ENCODE data around the gene PXDN.

PXDN gene

GRCh38 chr2:1621501-1621900, 122.8 kb downstream of the PXDN start:
- no peak overlapping the region for H3K4me3 ChIP-seq (ENCODE audit: insufficient read length, low read depth)
- H3K27me3 ChIP-seq (ENCODE audit: insufficient read depth, insufficient read length), result no peaks in the 10 kb centered on the region
- H3K4me1 ChIP-seq (ENCODE audit: insufficient read depth, insufficient read length), result peaks cover 2% of the 10 kb centered on the region
- DNase-seq (ENCODE audit: low read depth, low spot score), result no peak
- H3K9ac ChIP-seq (ENCODE audit: insufficient read length, low read depth), result no peak overlapping the region
- no peak for TF ChIP-seq ZNF274 (IDR thresholded peaks at IDR 0.05; ENCODE audit: low read depth, low read length)
- TF ChIP-seq SUZ12 (IDR thresholded peaks at IDR 0.05; ENCODE audit: extremely low read depth, insufficient read depth, insufficient read length), result no peak
- no peak for TF ChIP-seq YY1 (IDR thresholded peaks at IDR 0.05; ENCODE audit: insufficient read depth, insufficient read length)
- no peaks in the 10 kb centered on the region; the same call in 1 of the 2 replicates for H3K9me3 ChIP-seq (ENCODE audit: insufficient read depth, low read length)
- H3K36me3 ChIP-seq (ENCODE audit: insufficient read depth, insufficient read length, low read length), result no peaks in the 10 kb centered on the region

- no peaks in the 10 kb centered on the region for H3K4me1 ChIP-seq (ENCODE audit: insufficient read depth, insufficient read length)
- DNase-seq (ENCODE audit: low read depth, low spot score), result no peak
- H3K9ac ChIP-seq (ENCODE audit: insufficient read length, low read depth), result no peak overlapping the region
- no peaks in the 10 kb centered on the region; the same call in 1 of the 2 replicates for H3K9me3 ChIP-seq (ENCODE audit: insufficient read depth, low read length)
- no peak overlapping the region for H3K4me3 ChIP-seq (ENCODE audit: insufficient read length, low read depth)
- TF ChIP-seq ZNF274 (IDR thresholded peaks at IDR 0.05; ENCODE audit: low read depth, low read length) (no peak), YY1 (IDR thresholded peaks at IDR 0.05; ENCODE audit: insufficient read depth, insufficient read length) (no peak), SUZ12 (IDR thresholded peaks at IDR 0.05; ENCODE audit: extremely low read depth, insufficient read depth, insufficient read length) (no peak)
- no peaks in the 10 kb centered on the region for H3K27me3 ChIP-seq (ENCODE audit: insufficient read depth, insufficient read length)
- H3K36me3 ChIP-seq (ENCODE audit: insufficient read depth, insufficient read length, low read length), result no peaks in the 10 kb centered on the region
These were observed 123.3 kb downstream of the PXDN start for GRCh38 chr2:1621041-1621440.

- no peak for DNase-seq (ENCODE audit: low read depth, low spot score)
- Histone ChIP-seq H3K27me3 (ENCODE audit: insufficient read depth, insufficient read length) (no peaks in the 10 kb centered on the region), H3K9me3 (ENCODE audit: insufficient read depth, low read length) (no peaks in the 10 kb centered on the region; the same call in 1 of the 2 replicates), H3K9ac (ENCODE audit: insufficient read length, low read depth) (no peak overlapping the region), H3K36me3 (ENCODE audit: insufficient read depth, insufficient read length, low read length) (no peaks in the 10 kb centered on the region), H3K4me3 (ENCODE audit: insufficient read length, low read depth) (no peak overlapping the region), H3K4me1 (ENCODE audit: insufficient read depth, insufficient read length) (no peaks in the 10 kb centered on the region)
- no peak for TF ChIP-seq YY1 (IDR thresholded peaks at IDR 0.05; ENCODE audit: insufficient read depth, insufficient read length)
- no peak for TF ChIP-seq ZNF274 (IDR thresholded peaks at IDR 0.05; ENCODE audit: low read depth, low read length)
- no peak for TF ChIP-seq SUZ12 (IDR thresholded peaks at IDR 0.05; ENCODE audit: extremely low read depth, insufficient read depth, insufficient read length)
These were observed 124.2 kb downstream of the PXDN start for GRCh38 chr2:1620081-1620480.

- H3K4me1 ChIP-seq (ENCODE audit: insufficient read depth, insufficient read length), result no peaks in the 10 kb centered on the region
- TF ChIP-seq SUZ12 (IDR thresholded peaks at IDR 0.05; ENCODE audit: extremely low read depth, insufficient read depth, insufficient read length) (no peak), YY1 (IDR thresholded peaks at IDR 0.05; ENCODE audit: insufficient read depth, insufficient read length) (no peak), ZNF274 (IDR thresholded peaks at IDR 0.05; ENCODE audit: low read depth, low read length) (no peak)
These were observed 124.8 kb downstream of the PXDN start for GRCh38 chr2:1619556-1619955.

GRCh38 chr2:1618974-1619373, 125.3 kb downstream of the PXDN start:
- no peak overlapping the region for H3K9ac ChIP-seq (ENCODE audit: insufficient read length, low read depth)
- TF ChIP-seq YY1 (IDR thresholded peaks at IDR 0.05; ENCODE audit: insufficient read depth, insufficient read length) (no peak), SUZ12 (IDR thresholded peaks at IDR 0.05; ENCODE audit: extremely low read depth, insufficient read depth, insufficient read length) (no peak), ZNF274 (IDR thresholded peaks at IDR 0.05; ENCODE audit: low read depth, low read length) (no peak)
- H3K36me3 ChIP-seq (ENCODE audit: insufficient read depth, insufficient read length, low read length), result no peaks in the 10 kb centered on the region
- H3K4me3 ChIP-seq (ENCODE audit: insufficient read length, low read depth), result no peak overlapping the region
- no peaks in the 10 kb centered on the region; the same call in 1 of the 2 replicates for H3K9me3 ChIP-seq (ENCODE audit: insufficient read depth, low read length)
- no peaks in the 10 kb centered on the region for H3K4me1 ChIP-seq (ENCODE audit: insufficient read depth, insufficient read length)
- no peaks in the 10 kb centered on the region for H3K27me3 ChIP-seq (ENCODE audit: insufficient read depth, insufficient read length)
- DNase-seq (ENCODE audit: low read depth, low spot score), result no peak

More at GRCh38 chr2:1619556-1619955, 124.8 kb downstream of the PXDN start:
- Histone ChIP-seq H3K9me3 (ENCODE audit: insufficient read depth, low read length) (no peaks in the 10 kb centered on the region; the same call in 1 of the 2 replicates), H3K36me3 (ENCODE audit: insufficient read depth, insufficient read length, low read length) (no peaks in the 10 kb centered on the region), H3K27me3 (ENCODE audit: insufficient read depth, insufficient read length) (no peaks in the 10 kb centered on the region), H3K4me3 (ENCODE audit: insufficient read length, low read depth) (no peak overlapping the region), H3K9ac (ENCODE audit: insufficient read length, low read depth) (no peak overlapping the region)
- no peak for DNase-seq (ENCODE audit: low read depth, low spot score)

- no peak for TF ChIP-seq SUZ12 (IDR thresholded peaks at IDR 0.05; ENCODE audit: extremely low read depth, insufficient read depth, insufficient read length)
- no peak for TF ChIP-seq ZNF274 (IDR thresholded peaks at IDR 0.05; ENCODE audit: low read depth, low read length)
- no peak for TF ChIP-seq YY1 (IDR thresholded peaks at IDR 0.05; ENCODE audit: insufficient read depth, insufficient read length)
- H3K27me3 ChIP-seq (ENCODE audit: insufficient read depth, insufficient read length), result no peaks in the 10 kb centered on the region
- peak overlapping the region; percentile 36 for H3K9ac ChIP-seq (ENCODE audit: insufficient read length, low read depth)
- DNase-seq (ENCODE audit: low read depth, low spot score), result no peak
- no peaks in the 10 kb centered on the region for H3K36me3 ChIP-seq (ENCODE audit: insufficient read depth, insufficient read length, low read length)
- H3K4me1 ChIP-seq (ENCODE audit: insufficient read depth, insufficient read length), result no peaks in the 10 kb centered on the region
- H3K9me3 ChIP-seq (ENCODE audit: insufficient read depth, low read length), result no peaks in the 10 kb centered on the region; the same call in 1 of the 2 replicates
- H3K4me3 ChIP-seq (ENCODE audit: insufficient read length, low read depth), result no peak overlapping the region
These were observed 125.9 kb downstream of the PXDN start for GRCh38 chr2:1618191-1618961.

- TF ChIP-seq YY1 (IDR thresholded peaks at IDR 0.05; ENCODE audit: insufficient read depth, insufficient read length) (no peak), SUZ12 (IDR thresholded peaks at IDR 0.05; ENCODE audit: extremely low read depth, insufficient read depth, insufficient read length) (no peak), ZNF274 (IDR thresholded peaks at IDR 0.05; ENCODE audit: low read depth, low read length) (no peak)
- no peaks in the 10 kb centered on the region; the same call in 1 of the 2 replicates for H3K9me3 ChIP-seq (ENCODE audit: insufficient read depth, low read length)
- no peak for DNase-seq (ENCODE audit: low read depth, low spot score)
- no peaks in the 10 kb centered on the region for H3K4me1 ChIP-seq (ENCODE audit: insufficient read depth, insufficient read length)
- H3K36me3 ChIP-seq (ENCODE audit: insufficient read depth, insufficient read length, low read length), result no peaks in the 10 kb centered on the region
- no peak overlapping the region for H3K4me3 ChIP-seq (ENCODE audit: insufficient read length, low read depth)
- H3K9ac ChIP-seq (ENCODE audit: insufficient read length, low read depth), result no peak overlapping the region
- peaks cover 6% of the 10 kb centered on the region for H3K27me3 ChIP-seq (ENCODE audit: insufficient read depth, insufficient read length)
These were observed 126.8 kb downstream of the PXDN start for GRCh38 chr2:1617425-1618021.

All from NT2/D1 (cell line).